T-helper 2 cell (primary cell): Measurements from ENCODE around the gene CTNNBIP1.
"Not testable (repeated sequence)": the region's sequence is repeated elsewhere in the genome, so short reads cannot be mapped to it uniquely, and the experiment has no call there.

Source experiments
- DNase-seq, 5 experiments: peaks; one replicate each; pipeline versions ENCODE4 v3.0.0 to v3.0.0-alpha.2; 2012 to 2022

The CTNNBIP1 gene

GRCh38 chr1:9825093-9826074 lies 84.7 kb downstream of the CTNNBIP1 start:
- DNase-seq: peak in 3 of 5 experiments; percentile 12 to 66 (median 33)

- no peak for DNase-seq
These were observed 85.4 kb downstream of the CTNNBIP1 start for GRCh38 chr1:9824702-9825089.

- DNase-seq: peak; percentile 75 to 95 (median 81)
These were observed 85.9 kb downstream of the CTNNBIP1 start, which contains the start of gene CLSTN1 for GRCh38 chr1:9823943-9824701. CLSTN1 (minus strand) TSS chr1:9823965; CDS start chr1:9823733, 232 bp downstream.

GRCh38 chr1:9823693-9823942 lies 86.5 kb downstream of the CTNNBIP1 start:
- DNase-seq: no peak

- peak in 2 of 5 experiments; percentile 12 to 50 for DNase-seq
These were observed 87.0 kb downstream of the CTNNBIP1 start for GRCh38 chr1:9822897-9823692.

GRCh38 chr1:9822490-9822889 lies 87.6 kb downstream of the CTNNBIP1 start:
- DNase-seq: no peak

- DNase-seq: no peak
These were observed 88.4 kb downstream of the CTNNBIP1 start for GRCh38 chr1:9821710-9822109.

GRCh38 chr1:9820521-9820920 lies 89.5 kb downstream of the CTNNBIP1 start:
- no peak for DNase-seq

GRCh38 chr1:9817734-9818133 lies 92.3 kb downstream of the CTNNBIP1 start:
- no peak for DNase-seq

- DNase-seq: no peak
These were observed 93.9 kb downstream of the CTNNBIP1 start for GRCh38 chr1:9816199-9816598.

- DNase-seq: no peak
These were observed 94.9 kb downstream of the CTNNBIP1 start for GRCh38 chr1:9815150-9815549.

- no peak for DNase-seq
These were observed 95.5 kb downstream of the CTNNBIP1 start for GRCh38 chr1:9814619-9815018.

- no peak for DNase-seq
These were observed 98.7 kb downstream of the CTNNBIP1 start for GRCh38 chr1:9811239-9811966.

GRCh38 chr1:9809100-9809510 lies 101.0 kb downstream of the CTNNBIP1 start:
- DNase-seq: no peak

- DNase-seq: no peak
These were observed 101.6 kb downstream of the CTNNBIP1 start for GRCh38 chr1:9808459-9808858.

GRCh38 chr1:9807541-9807940 lies 102.5 kb downstream of the CTNNBIP1 start:
- DNase-seq: no peak

GRCh38 chr1:9805972-9806371 lies 104.1 kb downstream of the CTNNBIP1 start:
- DNase-seq: not testable (repeated sequence)

- no peak for DNase-seq
These were observed 105.0 kb downstream of the CTNNBIP1 start for GRCh38 chr1:9805006-9805508.

- not testable (repeated sequence) for DNase-seq
These were observed 106.8 kb downstream of the CTNNBIP1 start for GRCh38 chr1:9803003-9803918.

GRCh38 chr1:9801909-9802308 lies 108.2 kb downstream of the CTNNBIP1 start:
- DNase-seq: no peak
